Cerebellar nuclear complex (tissue), 1 donor: Measurements from ENCODE around the gene PLLP.

Experiments
- DNase-seq, 2 experiments: peaks; one replicate each; lab custom pipeline; 2025; lab: John Stamatoyannopoulos, UW

Gene PLLP

DNA sequence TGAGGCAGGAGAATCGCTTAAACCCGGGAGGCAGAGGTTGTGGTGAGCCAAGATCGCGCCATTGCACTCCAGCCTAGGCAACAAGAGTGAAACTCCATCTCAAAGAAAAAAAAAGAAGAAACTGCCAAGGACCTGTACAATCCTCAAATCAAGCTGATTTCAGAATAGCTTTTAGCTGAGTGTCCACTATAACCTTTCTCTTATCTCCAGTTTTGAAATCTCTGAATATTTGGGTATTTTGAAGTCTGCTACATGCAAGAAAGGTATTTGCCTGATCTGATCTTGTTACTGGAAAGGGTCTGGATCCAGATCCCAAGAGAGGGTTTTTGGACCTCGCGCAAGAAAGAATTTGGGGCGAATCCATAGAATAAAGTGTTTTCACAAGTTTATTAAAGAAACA lies 58.5 kb downstream of the PLLP start:
- no peak for DNase-seq

DNA sequence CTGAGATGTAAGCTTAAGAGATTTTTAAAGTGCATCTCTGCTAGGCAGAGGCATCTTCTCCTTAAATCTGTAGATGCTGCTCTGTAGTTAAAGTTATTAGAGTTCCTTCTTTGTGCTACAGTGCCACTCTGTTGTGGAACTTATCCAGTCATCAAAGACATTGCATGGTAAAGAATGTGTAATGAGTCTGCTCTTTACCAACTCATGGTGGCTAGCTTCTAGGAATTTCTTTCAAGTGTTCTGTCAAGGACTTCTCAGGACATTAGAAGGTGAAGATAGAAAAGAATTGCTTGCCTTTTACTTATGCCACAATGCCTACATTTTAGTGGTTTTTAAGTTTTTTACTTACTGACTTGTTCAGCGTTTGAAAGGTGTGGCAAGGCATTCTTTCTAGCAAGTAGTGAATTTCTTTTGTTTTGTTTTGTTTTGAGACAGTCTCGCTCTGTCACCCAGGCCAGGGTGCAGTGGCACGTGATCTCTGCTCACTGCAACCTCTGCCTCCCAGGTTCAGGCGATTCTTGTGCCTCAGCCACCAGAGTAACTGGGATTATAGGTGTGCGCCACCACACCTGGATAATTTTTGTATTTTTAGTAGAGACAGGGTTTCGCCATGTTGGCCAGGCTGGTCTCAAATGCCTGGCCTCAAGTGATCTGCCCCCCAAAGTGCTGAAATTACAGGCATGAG lies 59.7 kb downstream of the PLLP start:
- no peak for DNase-seq

DNA sequence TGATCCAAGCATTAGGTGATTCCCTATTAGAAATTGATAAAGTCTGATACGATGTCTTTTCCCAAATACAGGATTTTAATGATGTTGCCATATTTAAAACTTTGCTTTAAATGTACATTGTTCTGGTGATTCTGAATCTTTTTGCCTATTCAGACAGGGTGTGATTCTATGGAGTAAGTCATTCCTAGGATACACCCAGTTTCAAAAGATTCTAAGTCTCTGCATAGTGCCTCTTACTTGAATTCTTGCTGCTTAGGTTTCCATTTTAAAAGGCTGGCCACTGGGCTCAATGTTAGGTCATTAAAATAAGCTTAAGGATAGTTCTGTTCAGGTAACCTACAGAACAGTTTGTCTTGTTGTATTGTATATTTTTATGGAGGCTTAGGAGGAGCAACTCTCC lies 61.4 kb downstream of the PLLP start:
- no peak for DNase-seq

DNA sequence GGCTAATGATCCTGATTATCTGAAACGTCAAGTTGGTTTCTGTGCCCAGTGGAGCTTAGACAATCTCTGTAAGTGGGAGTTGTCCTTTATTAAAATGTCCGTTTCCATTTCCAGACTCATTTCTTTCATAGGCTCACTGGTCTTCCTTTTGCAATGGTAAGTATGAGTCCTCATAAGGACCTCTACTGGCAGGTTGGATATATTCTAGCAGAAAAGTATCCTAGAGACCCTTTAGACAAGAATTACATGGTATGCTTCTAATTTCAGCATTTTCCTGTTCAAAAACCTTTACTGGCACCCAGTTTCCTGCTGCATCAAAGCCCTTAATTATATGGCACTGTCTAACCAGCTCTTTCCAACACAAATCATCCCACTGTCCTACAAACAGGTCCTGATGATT lies 67.5 kb downstream of the PLLP start:
- no peak for DNase-seq

DNA sequence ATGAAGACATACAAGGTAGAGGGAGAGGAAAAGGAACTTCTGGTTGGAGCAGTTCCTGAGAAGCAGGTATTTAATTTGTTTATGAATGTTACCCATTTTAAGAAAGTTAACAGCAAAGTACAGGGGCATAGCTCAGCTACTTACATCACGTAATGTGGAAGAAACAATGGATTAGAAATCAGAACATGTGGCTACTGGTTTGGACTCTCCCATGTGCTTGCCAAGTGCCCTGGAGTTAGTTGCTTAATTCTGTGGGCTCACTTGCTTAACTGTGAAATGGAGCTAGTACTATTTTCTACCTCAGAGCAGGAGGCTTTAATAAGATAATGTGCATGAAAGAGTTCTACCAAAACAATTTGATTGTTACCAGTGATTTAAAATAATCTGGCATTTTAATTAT lies 71.0 kb downstream of the PLLP start:
- DNase-seq, result no peak

DNA sequence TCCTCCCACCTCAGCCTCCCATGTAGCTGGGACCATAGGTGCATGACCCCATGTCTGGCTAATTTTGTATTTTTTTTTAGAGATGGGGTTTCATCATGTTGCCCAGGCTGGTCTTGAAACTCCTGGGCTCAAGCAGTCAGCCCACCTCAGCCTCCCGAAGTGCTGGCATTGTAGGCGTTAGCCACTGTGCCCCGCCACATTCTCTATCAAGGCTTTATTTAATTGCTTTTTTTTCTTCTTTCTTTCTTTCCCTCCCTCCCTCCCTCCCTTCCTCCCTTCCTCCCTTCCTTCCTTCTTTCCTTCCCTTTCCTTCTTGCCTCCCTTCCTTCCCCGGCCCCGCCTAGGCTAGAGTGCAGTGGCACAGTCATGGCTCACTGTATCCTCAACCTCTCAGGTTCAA lies 74.7 kb downstream of the PLLP start:
- no peak for DNase-seq

DNA sequence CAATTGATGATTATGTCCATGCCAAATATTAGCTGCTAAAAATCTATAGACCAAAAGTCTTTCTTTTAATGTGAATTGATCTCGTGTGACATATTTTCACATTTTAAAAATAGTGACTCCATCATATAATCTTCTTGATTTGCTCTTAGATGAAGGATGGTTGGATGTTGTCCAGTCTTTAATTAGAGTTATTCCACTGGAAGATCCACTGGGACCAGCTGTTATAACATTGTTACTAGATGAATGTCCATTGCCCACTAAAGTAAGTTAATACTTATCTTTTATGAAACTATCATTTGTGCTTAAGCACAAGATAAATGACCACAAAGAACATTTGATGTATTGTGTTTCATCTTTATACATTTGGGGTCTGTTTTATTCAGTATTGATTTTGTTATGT lies 75.5 kb downstream of the PLLP start:
- DNase-seq, result no peak
